GM19438 (cell line): ENCODE data around the gene MYOM1.
"Not testable (repeated sequence)": the region's sequence is repeated elsewhere in the genome, so short reads cannot be mapped to it uniquely, and the experiment has no call there.

Source experiments
- ATAC-seq: cut with Tn5 transposase; IDR thresholded peaks from one replicate; pipeline ENCODE4 v1.9.1; 2021; ENCODE audit warnings: low read depth; ENCODE audit not compliant: unreplicated experiment

MYOM1 gene

DNA sequence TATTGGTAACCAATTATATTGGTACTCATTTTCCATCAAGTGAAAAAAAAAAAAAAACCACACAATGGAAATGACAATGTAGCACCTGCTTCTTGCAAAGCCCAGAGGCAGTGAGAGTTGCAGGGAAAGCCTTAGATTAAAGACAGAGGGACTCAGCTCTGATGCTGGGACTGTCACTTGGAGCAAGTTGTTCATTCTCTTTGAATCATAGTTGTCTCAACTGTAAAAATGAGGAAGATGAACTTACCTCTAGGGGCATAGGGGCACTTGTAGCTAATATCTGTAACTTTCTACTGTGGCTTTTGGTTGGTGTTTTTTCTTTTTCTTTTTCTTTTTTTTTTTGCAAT is 125.5 kb downstream of the MYOM1 start:
- no peak for ATAC-seq

DNA sequence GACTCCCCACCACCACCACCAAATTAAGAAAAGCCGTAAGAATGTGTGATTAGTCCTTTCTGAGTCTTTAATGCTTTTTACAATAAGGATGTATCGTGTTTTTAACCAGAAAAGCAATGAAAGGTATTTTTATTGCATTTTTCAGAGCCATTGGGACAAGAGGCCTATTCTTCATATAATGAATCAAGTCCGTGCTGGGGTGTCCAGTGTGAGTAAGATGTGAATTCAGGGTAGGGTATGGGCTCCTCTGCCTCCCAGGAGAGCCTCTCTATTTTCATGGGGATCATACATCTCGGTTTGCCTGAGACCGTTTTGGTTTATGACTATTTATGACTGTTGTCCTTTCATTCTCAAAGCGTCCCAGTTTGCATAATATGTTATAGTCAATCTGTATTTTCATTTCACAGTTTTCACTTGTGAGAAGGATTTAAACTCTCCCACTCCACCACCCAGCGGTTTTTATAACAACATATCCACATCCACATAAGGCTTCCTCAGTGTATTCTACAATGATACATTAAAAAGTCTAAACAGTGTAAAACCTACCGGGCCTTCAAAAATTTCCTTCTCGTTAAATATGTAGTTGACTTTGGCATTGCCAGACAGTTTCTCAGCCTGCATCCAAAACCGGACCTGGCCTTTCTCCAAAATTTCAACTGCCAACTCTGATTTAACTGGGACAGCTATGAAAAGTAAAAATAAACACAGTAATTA is 126.0 kb downstream of the MYOM1 start:
- ATAC-seq = no peak

DNA sequence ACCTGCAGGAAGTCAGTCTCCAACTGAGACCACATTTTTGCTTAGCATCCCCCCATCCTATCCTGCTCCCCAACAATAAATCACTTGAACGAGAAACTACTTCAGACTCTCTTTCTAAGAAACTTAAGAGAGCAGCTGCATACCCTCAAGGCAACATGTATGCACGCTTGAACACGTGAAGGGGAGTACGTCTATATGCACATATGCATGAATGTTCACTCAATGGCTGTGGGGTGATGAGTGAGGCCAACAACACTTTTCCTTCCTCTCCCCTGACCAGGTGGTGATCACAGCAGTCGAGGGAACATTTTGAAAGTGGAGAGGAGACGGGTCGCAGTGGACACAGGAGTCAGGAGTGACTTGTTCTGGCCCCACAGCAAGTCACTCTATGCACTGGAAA is 127.0 kb downstream of the MYOM1 start:
- ATAC-seq = no peak

DNA sequence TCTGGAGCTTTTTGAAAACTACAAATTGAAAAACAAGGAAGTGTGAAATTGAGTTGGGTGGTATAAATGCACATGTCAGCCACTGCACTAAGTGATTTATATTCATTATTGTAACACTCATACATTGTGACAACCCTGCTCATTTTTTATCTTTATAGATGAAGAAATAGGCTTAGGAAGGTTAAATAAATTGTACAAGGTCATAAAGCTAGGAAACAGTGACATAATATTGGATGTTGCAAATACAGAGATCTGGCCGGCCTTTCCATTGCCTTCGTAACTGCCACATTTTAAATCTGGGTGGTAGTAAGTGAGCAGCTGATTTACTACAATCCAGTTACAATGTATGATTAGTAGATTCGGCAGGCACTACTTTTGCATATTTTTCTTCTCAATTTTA is 130.2 kb downstream of the MYOM1 start:
- no peak for ATAC-seq

DNA sequence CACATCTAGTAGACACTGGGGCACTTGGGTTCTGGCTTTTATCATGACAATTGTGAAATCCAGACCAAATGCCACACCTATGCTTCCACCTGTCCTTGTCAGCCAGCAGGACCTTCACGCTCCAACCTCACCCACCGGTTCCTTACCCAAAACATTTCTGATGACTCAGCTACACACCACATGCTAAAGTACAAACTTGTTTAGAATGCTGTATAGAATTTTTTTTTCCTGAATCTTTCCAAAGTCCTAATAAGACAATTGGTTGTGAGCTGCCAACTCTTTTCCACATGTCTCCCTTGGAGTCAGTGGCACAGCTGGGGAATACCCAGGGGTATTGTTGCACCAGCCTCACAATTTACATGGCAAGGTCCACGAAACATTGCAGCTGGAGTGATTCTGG is 131.3 kb downstream of the MYOM1 start:
- ATAC-seq = no peak

DNA sequence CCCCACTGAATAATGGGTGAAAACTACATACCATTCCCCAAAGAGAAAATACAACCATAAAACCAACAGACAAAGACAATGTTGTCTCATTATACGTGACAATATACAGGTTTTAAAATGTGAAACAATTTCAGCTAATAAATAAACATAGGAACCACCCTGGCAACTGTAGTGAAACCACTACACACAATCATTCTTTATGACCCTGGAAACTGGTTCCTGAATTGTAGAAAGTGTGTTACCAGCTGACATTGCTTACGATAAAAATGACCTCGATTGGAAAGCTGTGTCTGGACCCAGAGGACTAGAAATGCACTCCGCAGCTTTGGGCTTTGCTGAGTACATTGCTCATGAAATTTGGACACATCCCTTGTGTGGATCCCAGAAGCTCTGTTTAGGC is 132.9 kb downstream of the MYOM1 start:
- ATAC-seq = no peak

DNA sequence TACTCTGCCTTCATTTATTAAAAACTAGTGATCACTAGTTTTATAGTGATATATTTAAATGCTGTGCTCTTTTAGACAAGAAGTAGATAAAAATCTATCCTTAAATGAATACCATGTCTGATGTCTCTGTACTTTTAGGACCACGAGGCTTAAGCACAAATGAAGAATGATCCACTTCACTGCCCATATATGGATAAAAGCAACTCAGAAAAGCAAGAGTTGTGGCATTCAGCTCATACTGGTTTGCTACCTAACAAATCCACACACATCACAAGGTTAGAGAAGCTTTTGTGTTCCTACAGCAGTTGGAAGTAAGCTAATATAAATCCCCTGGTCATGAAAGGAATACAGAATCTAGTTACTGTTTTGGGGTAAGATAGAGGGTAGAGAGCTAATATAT is 134.2 kb downstream of the MYOM1 start:
- no peak for ATAC-seq

DNA sequence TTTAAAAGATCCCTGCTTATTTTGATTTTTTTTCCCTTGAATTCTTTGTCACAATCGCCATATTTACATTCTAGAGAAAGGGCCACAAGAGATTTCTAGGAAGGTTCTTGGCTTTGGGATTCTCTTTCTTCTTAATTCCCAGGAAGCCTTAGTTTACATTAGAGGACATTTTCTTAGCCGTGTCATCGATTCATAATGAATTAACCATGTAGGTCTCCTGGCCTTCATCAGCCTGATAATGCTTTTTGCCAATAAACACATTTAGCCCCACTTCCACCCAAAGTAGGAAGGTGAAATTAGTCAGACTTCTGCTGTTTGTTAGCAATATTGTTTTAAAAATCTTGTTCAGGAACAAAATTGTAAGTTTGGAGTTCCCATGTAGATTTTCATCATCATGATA is 135.6 kb downstream of the MYOM1 start:
- ATAC-seq = no peak

DNA sequence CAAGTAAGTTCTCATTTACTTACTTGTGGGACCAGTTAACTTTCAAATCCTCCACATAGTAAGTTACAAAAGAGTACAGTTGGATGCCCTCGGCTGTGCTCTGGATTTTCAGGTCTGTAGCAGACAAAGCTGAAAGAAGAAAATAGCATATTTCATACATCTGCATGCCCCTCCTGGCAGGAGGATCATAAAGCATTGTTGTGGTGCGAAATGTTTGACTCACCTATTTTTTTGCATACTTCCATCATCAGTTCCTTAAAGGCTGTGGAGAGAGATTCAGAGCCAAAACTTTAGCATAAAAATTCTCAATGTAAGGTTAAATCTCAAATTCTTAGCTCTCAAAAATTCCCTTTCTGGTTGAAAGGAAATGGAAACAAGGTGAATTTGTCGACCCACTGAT is 136.0 kb downstream of the MYOM1 start:
- no peak for ATAC-seq

DNA sequence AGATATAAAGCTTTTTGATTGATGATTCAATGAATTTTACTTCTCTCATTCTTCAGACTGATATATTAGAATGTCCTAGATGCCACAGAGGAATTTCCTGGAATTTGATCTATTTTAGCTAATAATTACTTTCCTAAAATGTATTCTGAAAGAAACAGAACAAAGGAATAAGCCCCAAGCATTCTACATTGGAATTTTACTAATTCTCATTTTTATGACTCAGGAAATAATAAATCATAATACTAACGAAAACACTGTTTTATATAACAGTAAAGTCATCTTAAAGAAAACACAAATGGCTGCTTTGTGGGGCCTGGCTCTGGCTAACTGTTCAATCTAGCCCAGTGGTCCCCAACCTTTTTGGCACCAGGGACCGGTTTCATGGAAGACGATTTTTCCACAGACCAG is 138.2 kb downstream of the MYOM1 start:
- ATAC-seq = no peak

DNA sequence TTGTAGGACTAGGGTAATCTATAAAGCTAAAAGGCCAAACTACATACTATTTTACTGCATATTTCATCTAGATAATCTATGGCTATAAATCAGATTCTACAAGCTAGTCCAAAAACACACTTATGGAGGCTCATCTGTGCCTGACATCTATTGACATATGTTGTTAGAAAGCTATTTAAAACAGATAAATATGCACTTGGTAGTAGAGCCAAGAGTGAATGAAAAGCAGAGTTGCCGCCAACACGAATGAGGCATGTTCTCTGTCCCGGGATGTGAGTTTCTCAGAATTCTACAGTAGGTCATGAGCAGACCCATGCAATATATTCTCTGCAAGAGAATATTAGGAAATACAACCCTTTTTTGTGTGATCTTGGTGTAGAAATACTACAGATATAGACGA is 140.1 kb downstream of the MYOM1 start:
- ATAC-seq = no peak

DNA sequence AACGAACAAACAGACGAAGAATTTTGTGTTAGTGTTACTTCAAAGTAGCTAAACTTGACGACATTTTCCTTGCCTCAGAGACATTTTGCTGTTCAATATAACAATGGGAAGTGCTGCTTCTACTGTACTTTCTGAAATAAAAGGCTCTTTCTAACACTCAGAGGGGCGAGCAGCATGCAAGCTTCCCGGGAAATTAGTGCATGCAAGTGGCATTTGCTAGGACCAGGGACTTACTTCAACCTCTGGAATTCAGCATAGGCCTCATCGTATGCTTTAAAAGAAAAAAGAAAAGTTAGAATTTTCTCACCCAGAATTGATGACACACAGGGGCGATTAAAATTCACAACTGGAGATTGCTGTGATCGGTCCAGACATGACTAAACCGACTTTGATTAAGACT is 144.3 kb downstream of the MYOM1 start:
- no peak for ATAC-seq

DNA sequence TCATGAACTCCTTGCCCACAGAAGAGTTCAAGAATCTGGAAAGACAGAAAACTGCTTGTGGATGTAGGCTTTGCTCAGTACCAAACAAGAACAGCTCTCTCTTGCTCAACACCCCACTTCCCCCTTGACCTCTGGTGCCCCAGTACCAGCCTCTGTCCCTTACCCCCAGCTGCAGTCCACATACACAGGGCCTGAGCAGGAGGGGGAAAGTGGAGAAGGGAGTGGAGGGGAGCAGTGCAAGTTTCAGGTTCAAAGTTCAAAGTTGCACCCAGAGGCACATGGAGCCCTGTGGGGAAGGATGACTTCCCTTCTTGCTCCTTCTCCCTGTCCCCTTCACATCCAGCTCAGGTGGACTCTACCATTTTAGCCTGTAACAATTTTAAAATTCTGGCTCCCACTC is 145.7 kb downstream of the MYOM1 start:
- ATAC-seq = no peak

DNA sequence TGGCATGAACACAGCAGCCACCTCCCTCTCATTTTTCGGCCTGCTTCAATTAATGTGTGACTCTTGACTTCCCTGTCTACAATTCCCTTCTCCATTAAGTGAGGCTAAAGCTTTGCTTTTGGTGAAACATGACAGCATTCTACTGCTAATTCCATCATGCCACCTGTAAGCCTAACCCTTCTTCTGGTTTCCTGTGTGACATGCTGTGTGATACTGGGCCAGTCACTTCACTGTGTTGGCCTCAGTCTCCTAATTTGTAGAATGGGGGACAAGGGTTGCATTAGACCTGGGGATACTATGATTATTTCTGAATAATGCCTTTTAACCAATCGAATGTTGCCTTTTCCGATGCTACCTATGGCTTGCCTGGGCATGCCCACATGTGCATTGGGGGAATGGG is 146.4 kb downstream of the MYOM1 start:
- not testable (repeated sequence) for ATAC-seq

DNA sequence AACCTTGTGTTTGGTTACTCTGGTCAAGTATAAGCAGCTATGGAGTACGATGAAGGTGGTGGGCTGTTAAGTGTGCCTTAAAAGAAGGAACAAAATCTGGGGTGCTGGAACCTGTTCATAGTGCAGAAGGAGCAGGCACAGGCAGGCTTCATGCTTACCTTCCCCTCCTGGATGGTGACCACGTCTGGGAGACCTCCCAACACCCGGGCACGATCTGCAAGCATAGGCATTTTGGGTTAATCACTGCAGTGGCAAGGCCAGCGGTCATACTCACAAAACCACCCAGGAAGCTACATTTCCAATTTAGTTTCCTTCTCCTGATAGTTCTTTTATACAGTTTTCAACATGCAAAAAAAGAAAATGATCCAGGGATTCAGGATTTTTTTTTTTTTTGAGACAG is 148.1 kb downstream of the MYOM1 start:
- ATAC-seq = no peak

DNA sequence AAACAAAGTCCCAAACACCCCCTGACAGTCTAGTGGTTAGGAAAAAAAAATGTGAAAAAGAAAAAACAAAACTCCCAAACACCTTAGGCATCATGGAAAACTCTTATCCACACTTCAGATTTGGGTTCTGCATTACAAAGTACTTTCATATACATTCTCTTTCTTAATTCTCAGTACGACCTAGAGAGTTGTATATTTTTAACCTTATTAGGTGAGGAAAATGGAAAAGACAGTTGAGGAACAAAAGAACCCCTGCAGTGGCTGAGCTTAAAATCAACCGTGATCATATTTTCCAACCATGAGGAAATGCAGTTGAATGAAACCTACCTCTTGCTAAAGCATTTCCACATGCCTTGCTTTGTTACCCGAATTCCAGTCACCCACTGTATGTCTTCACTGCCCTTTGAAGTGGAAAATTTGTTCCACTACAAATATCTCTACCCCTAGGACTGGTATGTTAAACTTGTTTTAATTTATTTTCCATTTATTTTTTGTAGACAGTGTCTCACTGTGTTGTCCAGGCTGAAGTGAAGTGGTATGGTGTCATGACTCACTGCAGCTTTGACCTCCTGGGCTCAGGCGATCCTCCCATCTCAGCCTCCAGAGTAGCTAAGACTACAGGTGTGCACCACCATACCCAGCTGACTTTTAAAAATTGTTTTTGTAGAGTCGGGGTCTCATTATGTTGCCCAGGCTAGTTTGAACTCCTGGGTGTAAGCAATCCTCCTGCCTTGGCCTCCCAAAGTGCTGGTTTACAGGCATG is 149.9 kb downstream of the MYOM1 start:
- ATAC-seq = no peak

DNA sequence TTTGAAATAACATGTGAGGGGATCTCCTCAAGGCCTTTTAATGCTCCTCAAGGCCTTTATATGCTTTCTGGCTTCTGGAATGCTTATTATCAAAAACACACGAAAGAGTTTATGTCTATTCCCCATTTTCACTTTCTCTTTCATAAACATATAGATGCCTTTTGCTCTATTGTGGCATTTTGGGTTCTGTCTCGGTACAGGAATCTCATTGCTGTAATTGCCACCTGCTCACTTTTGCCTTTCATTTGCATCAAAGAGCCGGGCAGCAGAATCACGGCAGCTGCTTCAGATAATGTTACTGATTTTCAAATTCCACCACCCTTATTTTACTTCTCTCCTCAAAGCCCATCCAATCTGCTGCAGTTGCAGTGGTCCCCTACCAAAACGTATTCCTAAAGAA is 152.0 kb downstream of the MYOM1 start:
- no peak for ATAC-seq

DNA sequence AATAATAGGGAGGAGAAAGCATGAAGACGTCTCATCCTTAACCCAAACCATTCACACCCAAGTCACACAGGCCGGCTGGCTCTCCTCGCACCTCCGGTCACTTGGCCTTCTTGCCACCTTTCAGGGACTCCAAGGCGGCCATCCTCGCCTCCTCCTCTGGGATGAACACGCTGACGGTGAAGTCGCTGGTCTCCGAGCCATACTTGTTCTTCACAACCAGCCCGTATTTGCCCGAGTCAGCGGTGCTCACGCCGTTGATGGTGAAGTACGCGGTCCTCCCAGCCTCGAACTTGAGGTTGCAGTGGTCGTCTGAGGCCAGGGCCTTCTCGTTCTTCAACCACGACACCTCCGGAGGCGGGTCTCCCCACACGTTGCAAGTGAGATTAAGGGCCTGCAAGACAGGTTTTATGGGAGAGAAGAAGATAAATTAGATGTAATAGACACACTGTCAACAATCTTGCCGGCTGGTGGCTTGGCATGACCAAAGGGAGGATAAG is 152.6 kb downstream of the MYOM1 start:
- no peak for ATAC-seq

DNA sequence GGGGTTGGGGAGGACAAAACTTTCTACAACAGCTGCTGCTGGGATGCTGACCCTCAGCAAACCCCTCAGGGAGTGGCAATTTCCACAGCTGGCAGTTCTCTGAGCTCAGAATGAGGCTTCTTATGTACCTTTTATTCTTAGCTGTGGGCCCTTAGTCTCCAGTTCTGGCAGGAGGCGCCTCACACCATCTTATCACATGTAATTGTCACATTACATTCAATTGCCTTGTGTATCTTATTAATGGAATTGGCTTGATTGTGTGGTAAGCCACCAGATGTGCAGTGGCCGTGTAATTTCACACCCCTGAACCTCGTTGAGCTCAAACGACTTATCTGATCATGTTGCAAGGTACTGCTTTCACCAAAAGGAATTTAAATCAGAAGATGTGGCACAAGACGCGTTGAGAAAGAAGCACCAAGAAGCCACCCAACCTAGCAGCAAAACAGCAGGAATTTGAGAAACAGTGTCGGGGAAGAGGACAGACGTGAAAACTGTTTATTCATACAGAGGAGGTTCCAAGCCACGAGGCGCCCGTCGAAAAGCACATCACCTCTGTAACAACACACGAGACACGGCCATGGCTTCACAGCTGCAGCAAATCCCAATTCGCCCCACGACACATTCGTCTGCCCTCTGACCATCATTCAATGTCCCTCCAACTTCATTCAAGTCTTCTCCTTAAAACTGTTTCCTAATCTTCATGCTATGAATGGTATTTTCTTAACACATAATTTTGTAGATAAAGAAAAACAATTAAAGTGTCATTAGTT is 153.2 kb downstream of the MYOM1 start:
- no peak for ATAC-seq

DNA sequence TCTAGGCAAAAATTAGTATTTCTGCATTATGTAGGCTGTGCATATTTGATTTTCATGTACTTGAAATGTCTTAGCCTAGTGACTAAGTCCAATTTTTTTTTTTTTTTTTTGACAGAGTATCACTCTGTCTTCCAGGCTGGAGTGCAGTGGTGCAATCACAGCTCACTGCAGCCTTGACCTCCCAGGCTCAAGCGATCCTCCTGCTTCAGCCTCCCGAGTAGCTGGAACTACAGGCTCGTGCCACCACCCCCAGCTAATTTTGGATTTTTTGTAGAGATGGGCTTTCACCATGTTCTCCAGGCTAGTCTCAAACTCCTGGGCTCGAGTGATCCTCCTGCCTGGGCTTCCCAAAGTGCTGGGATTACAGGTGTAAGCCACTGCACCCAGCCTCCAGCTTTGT is 156.0 kb downstream of the MYOM1 start:
- ATAC-seq = not testable (repeated sequence)
